A549 (cell line): ENCODE measurements around the gene LST1. TPM values are rescaled to one million over a fixed set of nuclear protein-coding genes. Genes with fewer than 3 reads are reported as not detected.

Source experiments
- ATAC-seq, 2 experiments: fragments of 200-7000 bp in 1 of 2; fragments of >200 bp in 1 of 2; cut with Nextera tagmentation in 1 of 2; cut with Tn5 transposase in 1 of 2; 3 replicates each; pipeline versions ENCODE4 v1.8.0 to v1.9.1; 2018 to 2020; ENCODE audit warnings: mild to moderate bottlenecking in 1 of 2, moderate library complexity in 1 of 2
- CTCF ChIA-PET: fragments of 300-600 bp; sonication (Branson Sonifier 250); formaldehyde crosslinking; extraction: SDS; loops from one replicate; lab custom pipeline; 2021; ENCODE audit warnings: antibody characterized with exemption, inconsistent platforms; lab: Yijun Ruan, JAX
- POLR2A ChIA-PET: fragments of 350-600 bp; formaldehyde crosslinking; extraction: SDS; loops from one replicate; lab custom pipeline; 2021; ENCODE audit warnings: antibody characterized with exemption, inconsistent platforms; lab: Yijun Ruan, JAX
- DNase-seq, 2 experiments: peaks; one replicate each; pipeline versions ENCODE4 v3.0.0 to v3.0.0-alpha.2; 2011 to 2016; ENCODE audit warnings: low read depth in 1 of 2, low spot score in 1 of 2
- FAIRE-seq: peaks from 2 replicates; lab custom pipeline; 2011; peaks lifted over from hg19 to GRCh38; lab: Jason Lieb, UNC
- H3K27ac ChIP-seq, 2 experiments: fragments of >200 bp; sonication (Bioruptor Twin); formaldehyde crosslinking; 3 replicates each; pipeline ENCODE4 v1.5.1; 2016 to 2017
- H3K4me1 ChIP-seq: fragments of >200 bp; sonication (Bioruptor Twin); formaldehyde crosslinking; 3 replicates; pipeline ENCODE4 v1.6.1; 2016
- H3K4me2 ChIP-seq: fragments of >200 bp; sonication (Bioruptor Twin); formaldehyde crosslinking; 3 replicates; pipeline ENCODE4 v1.6.1; 2016
- H3K4me3 ChIP-seq: fragments of >200 bp; sonication (Bioruptor Twin); formaldehyde crosslinking; 3 replicates; pipeline ENCODE4 v1.5.1; 2016
- H3K9me3 ChIP-seq: fragments of >200 bp; sonication (Bioruptor Twin); formaldehyde crosslinking; 3 replicates; pipeline ENCODE4 v1.6.1; 2016
- BHLHE40 ChIP-seq: IDR thresholded peaks from 2 replicates; pipeline ENCODE4 v1.6.1; 2012; ENCODE audit warnings: low read depth, low read length, inconsistent platforms
- CBX2 ChIP-seq: fragments of 200-600 bp; sonication (generic); IDR thresholded peaks from 2 replicates; pipeline ENCODE4 v1.6.1; 2016; ENCODE audit warnings: low read depth, mild to moderate bottlenecking, borderline replicate concordance
- CEBPB ChIP-seq, 2 experiments: fragments of >200 bp in 1 of 2; sonication (Bioruptor Twin) in 1 of 2; formaldehyde crosslinking in 1 of 2; IDR thresholded peaks; 2 replicates each; pipeline ENCODE4 v1.6.1; 2012 to 2016
- EP300 ChIP-seq, 2 experiments: fragments of >200 bp; sonication (Bioruptor Twin); formaldehyde crosslinking; IDR thresholded peaks; 2 replicates in 1 of 2; 3 replicates in 1 of 2; pipeline ENCODE4 v1.6.1; 2016 to 2017
- ESRRA ChIP-seq: fragments of 150-350 bp; IDR thresholded peaks from 2 replicates; pipeline ENCODE4 v1.6.1; 2014; ENCODE audit warnings: mild to moderate bottlenecking, low read length, borderline replicate concordance
- HDAC2 ChIP-seq: fragments of 200-600 bp; sonication (generic); IDR thresholded peaks from 2 replicates; pipeline ENCODE4 v1.6.1; 2016
- HEYL ChIP-seq: fragments of 250-450 bp; sonication (Bioruptor Pico); IDR thresholded peaks from 2 replicates; pipeline ENCODE4 v1.8.0; 2021; ENCODE audit warnings: mild to moderate bottlenecking, moderate library complexity
- HMGXB4 ChIP-seq: fragments of 250-450 bp; sonication (Bioruptor Pico); IDR thresholded peaks from 2 replicates; pipeline ENCODE4 v1.5.0; 2021; ENCODE audit warnings: mild to moderate bottlenecking, moderate library complexity, borderline replicate concordance
- HOXB5 ChIP-seq: fragments of 250-450 bp; sonication (Bioruptor Pico); IDR thresholded peaks from 2 replicates; pipeline ENCODE4 v1.5.0; 2020; ENCODE audit warnings: mild to moderate bottlenecking, moderate library complexity
- KDM1A ChIP-seq: fragments of 200-600 bp; sonication (generic); IDR thresholded peaks from 2 replicates; pipeline ENCODE4 v1.6.1; 2016; ENCODE audit warnings: low read depth, mild to moderate bottlenecking
- KDM5A ChIP-seq: fragments of 200-600 bp; sonication (generic); IDR thresholded peaks from 2 replicates; pipeline ENCODE4 v1.6.1; 2016; ENCODE audit warnings: antibody characterized with exemption, mild to moderate bottlenecking
- MAX ChIP-seq: IDR thresholded peaks from 2 replicates; pipeline ENCODE4 v1.6.1; 2012
- MYC ChIP-seq: IDR thresholded peaks from 2 replicates; pipeline ENCODE4 v1.6.1; 2012; ENCODE audit warnings: mild to moderate bottlenecking, inconsistent platforms, low read length, improper control_type of control experiment, borderline replicate concordance
- NFE2L2 ChIP-seq: fragments of 150-350 bp; conservative IDR thresholded peaks from 2 replicates; pipeline ENCODE4 v1.6.1; 2014; ENCODE audit warnings: low read length
- NPAS2 ChIP-seq: fragments of 250-450 bp; sonication (Bioruptor Pico); IDR thresholded peaks from 2 replicates; pipeline ENCODE4 v1.8.0; 2022; ENCODE audit warnings: mild to moderate bottlenecking, moderate library complexity, borderline replicate concordance
- PBX3 ChIP-seq: IDR thresholded peaks from 2 replicates; pipeline ENCODE4 v1.6.1; 2012
- RARB ChIP-seq: fragments of 250-450 bp; sonication (Bioruptor Pico); IDR thresholded peaks from 2 replicates; pipeline ENCODE4 v1.8.0; 2021; ENCODE audit warnings: mild to moderate bottlenecking, moderate library complexity
- RCOR1 ChIP-seq: fragments of 150-350 bp; IDR thresholded peaks from 2 replicates; pipeline ENCODE4 v1.6.1; 2014; ENCODE audit warnings: antibody characterized with exemption, low read length, low read depth
- SREBF2 ChIP-seq: fragments of 450-650 bp; IDR thresholded peaks from 2 replicates; pipeline ENCODE4 v1.6.1; 2014; ENCODE audit warnings: mild to moderate bottlenecking, moderate library complexity
- TP53 ChIP-seq: fragments of 250-450 bp; sonication (Bioruptor Pico); IDR thresholded peaks from 2 replicates; pipeline ENCODE4 v1.5.0; 2021; ENCODE audit warnings: mild to moderate bottlenecking, moderate library complexity
- USF2 ChIP-seq: fragments of 450-650 bp; IDR thresholded peaks from 2 replicates; pipeline ENCODE4 v1.6.1; 2014; ENCODE audit warnings: antibody characterized with exemption
- ZC3H11A ChIP-seq: fragments of 450-650 bp; IDR thresholded peaks from 2 replicates; pipeline ENCODE4 v1.6.1; 2014; ENCODE audit warnings: antibody characterized with exemption, mild to moderate bottlenecking
- ZFP36 ChIP-seq: fragments of 450-650 bp; IDR thresholded peaks from 2 replicates; pipeline ENCODE4 v1.6.1; 2014; ENCODE audit warnings: borderline replicate concordance; ENCODE audit not compliant: partially characterized antibody
- whole genome bisulfite sequencing: methylation state at CpG from one replicate; pipeline ENCODE4 v1.1.6; 2017; ENCODE audit errors: missing lambda C conversion rate; 5-methylcytosine and 5-hydroxymethylcytosine counted together
- polyA plus RNA-seq, 4 experiments: library from polyadenylated mRNA; depleted of rRNA in 3 of 4; stranded (reverse); fragments of >200 nt; fragmentation: RNase III in 1 of 4; extraction: RNeasy Plus Mini Kit Qiagen cat#74134 plus additional on column Dnase treatment in 1 of 4; gene quantifications; 2 replicates in 3 of 4; 3 replicates in 1 of 4; pipeline ENCODE4 v1.2.3, GENCODE V29; 2011 to 2017

LST1 gene
- polyA plus RNA-seq, 2 of the 4 experiments (the other 2 are of a cell fraction) = 0.19 to 0.26 TPM

- H3K9me3 ChIP-seq = no peaks in the 10 kb centered on the region
- no peak for TF ChIP-seq CBX2
- TF ChIP-seq CEBPB (IDR thresholded peaks at IDR 0.05) = no peak
- no peak for TF ChIP-seq NPAS2 (CRISPR knock-in tag)
- no peak for TF ChIP-seq PBX3
- TF ChIP-seq HDAC2 = no peak
- TF ChIP-seq HEYL (CRISPR knock-in tag) = no peak
- no peak for TF ChIP-seq NFE2L2
- TF ChIP-seq RCOR1 = no peak
- no peak for TF ChIP-seq EP300 (IDR thresholded peaks at IDR 0.05)
- no peak for TF ChIP-seq BHLHE40
- TF ChIP-seq, all 56 proteins: peak for 0
- H3K4me3 ChIP-seq = peak overlapping the region; percentile 81
- H3K27ac ChIP-seq = peak overlapping the region; percentile 94 to 96
- FAIRE-seq = no peak
- H3K4me2 ChIP-seq = peak overlapping the region; percentile 97
- ATAC-seq = no peak
- no peak for DNase-seq
- peaks cover 28% of the 10 kb centered on the region for H3K4me1 ChIP-seq
- CTCF ChIA-PET = interaction anchor here (1.0 to 15.7 kb wide), 5 partner anchors 9 to 57 kb away, joined by 3 to 331 read pairs (median 6); partner anchors contain the start of genes MICB and NCR3
- 9% methylated on average over 4 of the region's 4 CpGs for WGBS
- POLR2A ChIA-PET = interaction anchor here (0.5 to 1.7 kb wide), 4 partner anchors 9 to 112 kb away, joined by 5 to 8 read pairs (median 7); partner anchors contain the start of gene BAG6
Observed at GRCh38 chr6:31540640-31541039, 45.4 kb upstream of the LST1 start.

- 0 out of 2 replicates have a peak, but pooled peaks have one; percentile 13 for TF ChIP-seq KDM5A
- TF ChIP-seq KDM1A = no peak
- no peak for FAIRE-seq
- ChIA-PET POLR2A (interaction anchor here (0.5 to 1.8 kb wide), 12 partner anchors 9 to 286 kb away, joined by 3 to 8 read pairs (median 5); partner anchors contain the start of genes BAG6, C6orf47, HSPA1B and PRRC2A), CTCF (interaction anchor here (1.0 to 15.7 kb wide), 8 partner anchors 9 to 141 kb away, joined by 3 to 331 read pairs (median 5); partner anchors contain the start of genes MICB and NCR3)
- Histone ChIP-seq H3K4me3 (peak overlapping the region; percentile 81), H3K9me3 (no peaks in the 10 kb centered on the region), H3K4me2 (peak overlapping the region; percentile 97), H3K27ac (peak overlapping the region; percentile 94 to 96), H3K4me1 (peaks cover 28% of the 10 kb centered on the region)
- DNase-seq = peak; percentile 14 to 40
- peak in 1 of 2 experiments; percentile 9; a peak in 2 of 6 replicates for ATAC-seq
- WGBS = under 1% methylated on average over 21 of the region's 21 CpGs
Observed at GRCh38 chr6:31541059-31541657, 44.9 kb upstream of the LST1 start.

- H3K4me3 ChIP-seq = peak within 1 kb of the TSS; percentile 81
- peak; percentile 81 to 97 for DNase-seq
- WGBS = 1% methylated on average over 36 of the region's 43 CpGs
- H3K9me3 ChIP-seq = no peaks in the 10 kb centered on the region
- H3K4me1 ChIP-seq = peaks cover 28% of the 10 kb centered on the region
- ChIA-PET POLR2A (interaction anchor here (0.9 to 1.8 kb wide), 12 partner anchors 10 to 285 kb away, joined by 3 to 8 read pairs (median 4); partner anchors contain the start of genes BAG6, C6orf47, HSPA1B and PRRC2A), CTCF (interaction anchor here (1.0 to 15.7 kb wide), 8 partner anchors 9 to 142 kb away, joined by 3 to 331 read pairs (median 5); partner anchors contain the start of genes MICB and NCR3)
- H3K4me2 ChIP-seq = peak within 1 kb of the TSS; percentile 97
- no peak for FAIRE-seq
- ATAC-seq = peak; percentile 79 to 90
- H3K27ac ChIP-seq = peak within 1 kb of the TSS; percentile 94 to 96
- peak; percentile 93 for TF ChIP-seq MAX
- TF ChIP-seq USF2 = no peak
- TF ChIP-seq SREBF2 = no peak
- no peak for TF ChIP-seq RARB
- TF ChIP-seq MYC = no peak; the same call in 1 of the 2 replicates
- TF ChIP-seq HOXB5 (CRISPR knock-in tag) = peak; percentile 40; the same call in 1 of the 2 replicates
- no peak for TF ChIP-seq ZC3H11A
- no peak for TF ChIP-seq BHLHE40
- no peak for TF ChIP-seq PBX3
- peak; percentile 84 for TF ChIP-seq ESRRA
- no peak for TF ChIP-seq HMGXB4 (CRISPR knock-in tag)
- TF ChIP-seq CBX2 = no peak
- TF ChIP-seq ZFP36 = no peak
- no peak for TF ChIP-seq TP53 (CRISPR knock-in tag)
Observed at GRCh38 chr6:31541658-31542521, 44.2 kb upstream of the LST1 start, which contains the start of gene DDX39B. Gene DDX39B, minus strand, starts transcription at chr6:31542003. Its CDS starts 1,471 bp downstream, at chr6:31540532.
